ENCODE data around the gene COL4A2.

Gene COL4A2

DNA sequence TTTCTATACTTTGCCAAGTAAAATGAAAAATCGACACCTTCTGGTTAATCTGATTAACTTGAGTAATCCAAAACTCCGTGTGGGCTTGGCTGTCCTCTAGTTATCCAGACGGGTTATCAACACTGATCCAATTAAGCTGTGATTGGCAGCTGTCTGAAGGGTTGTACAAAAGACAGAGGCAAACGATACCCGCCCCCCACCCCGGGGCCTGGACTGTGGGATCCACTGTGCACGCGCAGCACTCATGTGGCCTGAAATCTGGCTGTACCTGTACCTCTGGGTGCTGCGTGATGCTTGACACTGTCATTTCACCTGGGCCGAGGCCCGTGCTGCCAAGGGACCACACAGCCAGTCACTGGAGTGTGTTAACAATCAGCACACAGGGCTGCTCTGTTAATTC, 53.5 kb downstream of the COL4A2 start:
- DNase-seq, result no peak

DNA sequence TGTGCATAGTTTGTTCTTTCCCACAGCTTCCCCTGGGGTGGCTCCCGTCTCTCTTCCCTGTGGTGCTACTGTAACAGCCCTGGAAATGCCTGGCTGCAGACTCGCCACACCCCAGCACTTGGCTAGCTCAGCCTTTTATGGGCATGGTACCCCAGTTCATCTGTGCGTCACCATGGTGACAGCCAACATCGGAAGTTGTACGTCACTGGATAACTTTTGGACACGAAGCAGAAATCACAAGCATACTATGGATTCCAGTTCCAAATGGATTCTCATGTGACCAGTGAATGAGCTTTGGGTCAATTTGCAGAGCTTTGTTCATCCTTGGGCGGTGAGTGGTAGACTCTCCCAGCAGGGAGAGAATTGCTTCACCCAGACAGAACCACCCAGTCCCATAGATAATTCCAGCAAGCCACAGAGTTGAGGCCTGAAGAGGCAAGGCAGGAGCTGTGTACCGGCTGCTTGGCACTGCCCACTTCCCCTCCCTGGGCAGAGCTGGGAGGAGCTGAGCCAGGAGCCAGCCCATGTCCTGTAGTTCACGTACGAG, 54.4 kb downstream of the COL4A2 start:
- DNase-seq, result no peak

DNA sequence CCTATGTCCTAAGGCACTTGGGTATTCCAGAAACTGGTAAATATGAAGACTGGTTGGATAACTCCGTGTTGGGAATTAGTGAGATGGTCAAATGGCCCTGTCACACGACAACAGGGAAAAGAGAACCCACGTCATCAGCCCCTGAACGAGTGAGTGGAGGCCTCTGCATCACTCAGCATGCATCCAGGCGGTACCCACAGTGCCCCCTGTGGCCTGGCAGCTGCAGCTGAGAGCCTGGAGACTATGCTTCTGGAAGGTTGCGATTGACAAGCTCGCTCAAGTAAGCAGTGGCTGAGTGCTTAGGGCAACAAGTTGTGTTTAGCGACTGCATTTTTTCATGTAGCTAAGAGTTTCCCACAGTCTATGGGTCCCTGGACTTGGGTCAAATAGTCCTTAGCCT, 55.9 kb downstream of the COL4A2 start:
- DNase-seq, result no peak

DNA sequence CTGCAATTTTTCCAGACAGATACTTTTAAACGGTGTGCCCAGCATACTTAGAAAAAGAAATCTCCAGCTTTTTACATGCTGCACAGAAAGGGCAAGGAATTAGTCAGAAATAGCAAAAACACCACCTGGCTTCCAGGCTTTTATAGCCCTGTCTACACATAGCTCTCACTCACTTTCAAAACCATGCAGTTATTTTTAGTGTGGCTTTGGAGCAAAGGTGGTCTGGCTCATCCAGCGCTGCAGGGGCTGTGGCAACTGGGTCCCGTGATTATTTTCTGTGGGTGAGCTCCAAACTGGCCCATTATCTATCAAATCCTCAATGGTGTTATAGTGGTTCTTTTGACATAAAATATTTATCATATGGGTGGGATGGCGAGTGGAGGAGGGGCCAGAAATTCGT, 57.0 kb downstream of the COL4A2 start:
- DNase-seq, result no peak

DNA sequence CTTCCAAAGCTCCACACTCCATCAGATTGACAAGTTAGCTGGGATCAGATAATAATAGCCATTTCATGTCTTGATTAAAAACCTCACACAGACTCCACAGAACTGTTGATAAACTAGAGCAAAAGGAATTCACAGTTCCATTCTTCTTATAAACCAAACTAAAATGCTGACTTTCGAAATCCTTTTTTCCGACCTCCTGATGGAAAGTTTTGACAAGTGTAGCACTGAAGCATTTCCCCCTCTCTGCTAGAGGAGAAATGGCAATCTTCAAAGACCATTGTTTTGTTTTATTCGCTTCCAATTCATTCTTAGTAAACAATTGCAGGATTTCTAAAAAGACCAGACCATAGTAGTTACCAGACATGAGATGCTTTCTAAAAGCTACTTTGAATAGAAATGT, 58.8 kb downstream of the COL4A2 start:
- no peak for DNase-seq

DNA sequence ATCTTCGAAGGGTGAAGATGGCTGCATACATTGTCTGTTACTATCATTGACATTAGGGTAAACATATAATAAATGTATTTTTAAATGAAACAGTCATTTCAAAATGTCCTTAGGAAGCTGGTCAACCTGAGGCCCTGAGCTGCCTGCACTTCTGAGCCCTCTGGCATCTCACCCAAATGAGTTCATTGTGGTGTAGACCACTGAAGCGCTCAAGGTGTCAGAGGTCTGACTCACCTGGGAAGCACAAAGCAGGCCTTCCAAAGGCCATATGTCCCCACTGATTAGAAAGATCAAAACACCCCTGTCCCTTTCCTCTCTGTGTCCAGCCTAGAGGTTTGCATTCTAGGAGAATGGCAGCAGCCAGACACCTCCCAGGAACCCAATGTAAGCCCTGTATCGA, 59.6 kb downstream of the COL4A2 start:
- no peak for DNase-seq

DNA sequence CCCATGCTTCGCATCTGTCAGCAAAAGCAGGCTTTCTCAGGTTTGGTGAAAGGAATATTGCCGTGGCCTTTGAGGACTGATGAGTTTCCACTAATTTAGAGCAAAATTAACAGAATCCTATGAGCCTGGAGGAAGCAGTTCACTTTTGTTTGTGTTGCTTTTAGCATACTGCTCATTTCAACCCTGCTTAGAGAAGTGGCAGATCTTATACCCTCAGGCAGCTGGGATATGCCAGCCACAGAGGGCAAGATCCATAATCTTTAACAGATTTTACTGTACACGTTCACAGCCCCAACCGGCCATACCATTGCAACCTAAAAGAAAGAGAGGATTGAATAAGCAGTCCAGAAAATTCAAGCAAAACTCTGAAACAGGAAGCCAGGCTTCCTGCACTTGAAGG, 60.5 kb downstream of the COL4A2 start:
- DNase-seq, result no peak

DNA sequence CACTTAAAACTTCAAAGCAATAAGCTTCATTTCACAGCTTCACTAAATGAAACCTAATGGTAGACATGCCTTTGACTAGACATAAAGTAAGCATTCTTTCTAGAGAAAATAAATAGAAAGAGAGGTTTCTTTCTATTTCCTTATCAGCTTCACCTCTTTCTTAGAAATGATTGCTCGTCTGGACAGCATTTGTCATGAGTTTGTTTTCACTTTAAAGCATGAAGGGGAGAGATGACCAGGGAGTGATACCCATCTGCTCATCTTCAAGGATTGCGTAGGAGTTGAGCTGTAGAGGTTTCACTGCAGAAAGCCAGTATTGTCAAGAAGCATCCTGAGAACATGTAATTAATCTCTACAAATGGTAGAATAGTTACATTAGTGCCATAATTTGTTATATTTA, 61.3 kb downstream of the COL4A2 start:
- no peak for DNase-seq

DNA sequence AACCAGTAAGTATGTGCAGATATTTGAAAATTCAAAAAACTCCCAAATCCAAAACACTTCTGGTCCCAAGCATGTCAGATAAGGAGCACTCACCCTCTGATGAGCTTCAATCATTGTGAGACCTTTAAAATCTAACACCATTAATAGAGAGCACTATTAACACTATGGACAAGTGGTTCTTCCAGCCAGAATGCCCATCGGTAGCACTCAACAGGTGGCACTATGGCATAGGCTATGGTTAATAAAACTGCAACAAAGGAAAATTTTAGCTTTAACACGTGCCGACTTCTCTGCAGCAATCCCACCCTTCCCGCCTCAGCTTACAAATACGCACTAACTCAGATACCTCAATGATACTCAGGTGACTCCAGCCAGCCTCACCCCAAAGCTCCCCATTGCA, 62.3 kb downstream of the COL4A2 start:
- DNase-seq, result no peak

DNA sequence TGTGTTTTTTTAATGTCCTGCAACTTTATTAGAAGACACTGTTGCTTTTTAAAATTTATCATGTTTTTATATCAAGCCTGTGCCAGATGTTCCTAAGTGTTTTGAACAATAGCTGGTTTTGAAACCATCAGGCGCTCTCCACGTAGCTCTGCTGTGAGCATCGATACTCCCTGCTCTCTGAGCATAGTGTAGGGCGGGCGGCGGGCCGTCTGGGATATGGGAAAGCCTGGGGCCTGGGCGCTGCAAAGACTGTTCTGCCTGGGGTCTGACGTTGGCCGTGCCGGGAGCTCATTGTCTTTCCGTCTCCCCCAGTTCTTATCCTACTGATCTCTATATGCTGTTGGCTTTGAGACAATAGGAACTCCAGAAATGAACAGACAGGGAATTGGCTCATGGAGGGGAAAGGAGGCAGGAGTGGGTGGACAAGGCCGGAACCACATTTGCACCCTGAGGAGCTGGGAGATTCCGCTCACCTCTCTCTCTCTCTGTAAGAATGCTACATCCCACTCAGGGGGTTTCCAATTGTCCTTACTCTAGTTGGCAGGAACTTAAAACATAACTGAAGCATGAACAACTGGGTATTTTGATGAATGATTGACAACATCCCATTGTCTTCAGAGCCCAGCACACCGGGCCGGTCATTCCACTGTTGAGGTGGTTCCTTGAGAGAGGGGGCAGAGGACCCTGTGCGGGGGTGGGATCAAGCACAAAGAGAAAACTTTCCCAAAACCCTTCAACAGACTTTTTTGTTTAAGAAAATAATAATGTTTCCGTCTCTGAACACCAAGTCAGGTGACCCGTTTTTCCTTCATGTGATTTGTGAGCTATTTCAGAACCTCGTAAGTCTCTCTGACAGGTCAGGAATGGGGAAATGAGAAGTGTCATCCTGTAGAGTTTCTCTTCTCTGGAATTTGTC, 64.7 kb downstream of the COL4A2 start:
- no peak for DNase-seq

DNA sequence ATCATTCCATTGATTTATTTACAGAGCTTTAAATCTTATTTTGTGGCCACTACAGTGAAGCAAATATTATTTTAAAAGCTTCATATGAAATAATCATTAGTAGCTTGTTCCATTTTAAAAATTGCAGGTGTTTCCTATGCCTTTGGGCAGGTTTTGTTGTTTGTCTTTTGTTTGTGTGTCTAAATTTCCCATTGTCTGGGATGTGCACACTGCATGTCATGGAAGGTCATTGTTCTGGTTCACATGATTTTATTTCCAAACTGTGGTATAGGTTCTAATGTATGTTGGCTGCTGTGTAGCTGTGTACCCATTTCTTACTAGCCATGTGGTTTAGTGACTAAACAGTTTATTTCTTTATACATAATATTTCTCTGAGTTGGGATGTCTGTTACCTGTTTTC, 65.6 kb downstream of the COL4A2 start:
- DNase-seq, result no peak

DNA sequence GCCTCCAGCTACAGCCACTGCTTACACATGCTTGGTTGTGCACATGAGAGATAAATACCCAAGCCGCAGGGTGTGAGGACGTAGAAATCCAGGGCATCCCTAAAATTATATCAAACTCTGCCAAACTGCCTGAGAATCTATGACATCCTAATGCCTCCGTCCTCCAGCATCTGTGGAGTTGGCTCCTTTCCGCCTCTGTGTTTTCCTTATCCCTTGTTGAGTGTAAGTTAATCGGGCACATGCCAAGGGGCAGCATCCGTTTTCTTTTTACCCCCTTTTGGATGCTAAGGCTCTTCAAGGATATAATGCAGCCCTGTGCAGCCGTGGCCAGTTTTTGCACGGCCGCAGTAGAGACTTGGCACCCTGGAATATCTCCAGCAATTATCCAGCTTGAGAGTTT, 66.5 kb downstream of the COL4A2 start:
- no peak for DNase-seq

DNA sequence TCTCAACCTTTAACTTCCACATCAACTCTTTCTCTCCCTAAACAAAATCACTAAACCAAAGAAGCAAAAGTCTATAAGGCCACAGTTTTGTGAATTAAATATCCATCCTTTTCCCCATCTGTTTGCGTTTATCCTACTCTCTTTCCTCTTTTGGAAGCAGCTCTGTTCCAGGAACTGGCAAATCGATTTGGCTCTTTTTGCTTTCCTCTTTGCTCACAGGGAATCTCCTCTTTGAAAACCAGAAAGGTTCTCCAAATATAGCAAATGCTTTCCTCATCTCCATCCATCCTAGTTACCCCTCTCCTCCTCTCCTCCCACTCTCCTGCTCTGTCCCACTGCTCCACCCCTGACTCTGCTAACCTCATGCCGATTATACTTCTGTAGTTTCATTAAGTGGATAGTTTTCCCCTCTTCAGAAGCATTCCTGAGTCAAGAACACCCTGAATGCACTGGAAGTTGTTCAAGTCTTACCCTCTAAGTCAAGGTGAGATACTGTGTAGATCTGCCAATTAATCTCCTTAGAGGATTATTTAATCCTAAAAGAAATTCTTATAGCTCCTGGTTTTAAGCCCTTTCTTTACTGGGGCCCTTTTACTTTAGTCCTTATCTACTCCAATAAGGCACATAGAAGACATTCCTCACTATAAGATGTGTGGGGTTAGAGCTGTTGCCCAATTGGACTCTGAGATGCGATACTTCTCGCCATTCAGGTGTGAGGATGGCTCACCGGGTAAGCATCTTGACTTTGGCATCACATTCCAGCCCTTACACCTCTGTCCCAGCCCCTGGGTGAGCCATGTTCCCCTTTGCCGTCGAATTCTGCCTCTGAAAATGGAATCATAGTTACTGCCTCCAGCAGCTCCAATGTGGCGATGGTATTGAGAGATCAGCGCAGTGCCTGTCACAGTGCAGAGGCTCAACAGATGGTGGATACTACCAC, 67.6 kb downstream of the COL4A2 start:
- no peak for DNase-seq

DNA sequence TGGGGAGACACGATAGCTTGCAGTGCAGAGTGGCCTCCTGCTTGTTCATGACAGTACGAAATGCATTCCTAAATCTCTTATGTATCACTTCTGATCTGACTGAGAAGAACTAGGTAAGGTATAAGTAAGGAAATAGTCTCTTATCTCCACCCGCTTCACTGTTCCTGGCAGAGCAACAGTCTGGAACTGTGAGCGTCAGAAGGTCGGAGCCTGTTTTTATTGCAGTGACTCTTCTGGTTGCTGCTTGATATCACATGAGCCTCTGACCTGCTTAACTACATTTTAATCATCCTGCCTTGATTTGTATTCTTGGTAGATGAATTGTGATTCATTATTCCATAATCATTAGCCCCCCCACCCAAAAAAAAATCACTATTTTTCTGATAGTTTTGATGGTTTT, 69.0 kb downstream of the COL4A2 start:
- DNase-seq, result no peak

DNA sequence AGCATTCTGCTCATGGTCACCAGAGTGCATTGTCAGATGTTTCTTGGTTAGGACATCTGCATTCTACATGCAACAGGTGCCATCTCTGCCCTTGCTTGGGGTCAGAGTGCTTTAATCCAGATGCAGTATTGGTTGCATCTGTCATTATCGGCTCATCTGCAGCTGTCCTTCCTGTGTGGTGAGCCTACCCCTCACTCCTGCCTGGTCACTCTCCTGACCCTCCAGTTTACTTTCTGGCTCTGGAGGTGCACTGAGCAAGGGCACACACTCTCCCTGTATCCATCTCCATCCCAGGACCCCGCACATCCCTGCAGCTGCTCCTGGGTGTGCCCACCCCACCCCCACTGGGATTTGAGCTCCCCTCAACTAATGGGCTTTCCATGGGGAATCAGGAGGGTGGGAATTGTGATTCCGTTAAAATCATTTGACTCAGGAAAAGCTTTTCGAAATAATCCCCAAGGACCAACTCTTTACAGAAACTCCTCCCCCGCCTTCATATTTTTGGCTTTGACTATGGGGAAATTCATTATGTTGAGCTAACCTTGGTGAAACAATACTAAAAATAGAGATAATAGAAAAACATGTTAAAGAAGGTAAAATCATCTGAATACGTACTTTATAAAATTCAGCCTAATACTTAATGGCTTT, 70.2 kb downstream of the COL4A2 start:
- DNase-seq, result no peak

DNA sequence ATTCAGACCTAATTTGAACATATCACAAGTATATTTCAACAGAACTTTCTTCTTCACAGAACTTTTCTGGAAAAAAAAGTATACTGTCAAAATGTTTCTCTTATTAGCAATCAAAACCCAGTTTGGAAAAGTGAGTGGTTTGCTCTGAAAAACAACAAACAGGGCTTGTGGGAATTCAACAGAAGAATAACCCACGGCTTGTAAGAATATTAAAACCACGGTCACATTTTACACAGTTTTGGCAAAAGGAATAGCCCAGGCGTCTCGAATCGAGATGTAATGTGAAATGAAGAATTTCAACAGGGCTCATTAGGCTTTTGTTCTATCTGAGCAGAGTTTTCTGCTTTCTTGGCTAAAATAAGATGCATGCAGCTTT, 70.7 kb downstream of the COL4A2 start:
- DNase-seq, result no peak

DNA sequence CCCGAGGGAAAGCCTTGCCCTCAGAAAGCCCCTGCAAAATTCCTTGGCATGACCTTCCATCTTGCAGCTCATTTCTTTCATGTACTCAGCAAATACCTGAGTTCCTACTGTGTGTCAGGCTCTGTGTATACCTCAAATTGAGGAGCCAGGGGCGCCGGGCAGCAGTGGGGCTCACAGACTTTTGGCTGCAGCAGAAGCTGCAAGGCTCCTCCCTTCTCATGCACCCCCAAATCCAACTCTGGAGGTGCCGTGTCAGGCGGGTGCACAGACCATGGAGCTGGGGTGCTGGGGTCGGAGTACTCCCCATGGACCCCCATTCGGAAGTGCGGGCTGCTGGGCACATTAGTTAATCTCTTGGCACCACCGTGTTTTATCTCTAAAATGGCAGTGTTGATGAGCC, 72.3 kb downstream of the COL4A2 start:
- no peak for DNase-seq

DNA sequence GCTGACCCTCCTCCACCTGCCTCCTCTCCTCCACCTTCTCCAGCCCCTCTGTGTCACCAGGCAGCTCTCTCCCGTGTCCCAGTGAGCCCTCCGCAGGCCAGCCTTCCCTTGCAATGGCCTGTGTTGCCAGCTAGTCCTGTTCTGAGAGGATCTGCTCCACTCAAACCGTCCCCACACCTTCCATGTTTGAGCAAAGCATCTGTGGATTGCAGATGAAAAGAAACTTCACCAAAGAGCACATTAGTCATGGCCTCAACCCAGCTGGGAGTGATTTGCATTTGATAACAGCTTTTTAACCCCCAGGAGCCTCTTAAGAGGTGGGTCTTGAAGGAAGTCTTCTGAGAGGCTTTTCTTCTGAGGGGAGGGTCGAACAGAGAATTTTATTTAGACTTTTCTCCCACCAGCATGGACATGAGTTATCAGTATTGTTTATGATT, 72.8 kb downstream of the COL4A2 start:
- DNase-seq, result no peak

DNA sequence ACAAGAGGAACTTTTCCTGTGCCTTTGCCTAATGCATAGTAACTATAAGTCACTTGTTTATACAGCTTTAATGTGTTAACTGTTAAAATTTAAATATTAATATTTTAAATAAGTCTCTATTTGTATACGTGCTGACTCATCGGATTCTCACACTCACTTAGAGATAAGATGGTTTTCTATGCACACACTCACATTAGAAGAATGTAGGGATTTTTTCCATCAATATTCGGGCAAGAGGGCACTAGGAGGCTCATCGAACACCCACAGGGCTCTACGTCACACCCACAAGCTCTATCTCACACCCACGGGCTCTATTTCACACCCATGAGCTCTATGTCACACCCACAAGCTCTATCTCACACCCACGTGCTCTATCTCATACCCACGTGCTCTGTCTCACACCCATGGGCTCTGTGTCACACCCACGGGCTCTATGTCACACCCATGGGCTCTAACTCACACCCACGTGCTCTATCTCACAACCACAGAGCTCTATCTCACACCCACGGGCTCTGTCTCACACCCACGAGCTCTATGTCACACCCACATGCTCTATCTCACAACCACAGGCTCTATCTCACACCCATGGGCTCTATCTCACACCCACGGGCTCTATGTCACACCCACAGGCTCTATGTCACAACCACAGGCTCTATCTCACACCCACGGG, 73.4 kb downstream of the COL4A2 start:
- no peak for DNase-seq

DNA sequence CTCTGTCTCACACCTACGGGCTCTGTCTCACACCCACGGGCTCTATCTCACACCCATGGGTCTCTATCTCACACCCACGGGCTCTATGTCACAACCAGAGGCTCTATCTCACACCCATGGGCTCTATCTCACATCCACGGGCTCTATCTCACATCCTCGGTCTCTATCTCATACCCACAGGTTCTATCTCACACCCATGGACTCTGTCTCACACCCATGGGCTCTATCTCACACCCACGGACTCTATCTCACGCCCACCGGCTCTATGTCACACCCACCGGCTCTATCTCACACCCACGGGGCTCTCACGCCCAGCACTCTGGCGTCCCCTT, 73.9 kb downstream of the COL4A2 start:
- no peak for DNase-seq

DNA sequence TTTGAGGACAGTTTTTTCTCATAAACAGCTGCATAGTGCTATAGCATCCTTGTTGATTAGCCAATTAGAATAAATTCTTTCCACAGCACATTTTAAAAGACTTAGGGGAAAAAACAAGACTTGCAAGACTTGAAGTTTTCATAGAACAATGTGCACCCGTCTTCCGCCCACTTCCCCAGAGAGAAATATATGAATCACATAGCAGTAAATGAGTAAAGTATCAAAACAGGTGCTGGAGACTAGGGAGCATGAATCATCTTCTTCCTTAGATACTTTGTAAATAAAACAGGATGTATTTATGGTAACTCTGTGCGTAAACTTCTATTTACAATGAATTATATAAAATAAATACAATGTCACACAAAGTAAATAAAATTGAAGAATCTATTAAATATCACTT, 75.1 kb downstream of the COL4A2 start:
- no peak for DNase-seq

DNA sequence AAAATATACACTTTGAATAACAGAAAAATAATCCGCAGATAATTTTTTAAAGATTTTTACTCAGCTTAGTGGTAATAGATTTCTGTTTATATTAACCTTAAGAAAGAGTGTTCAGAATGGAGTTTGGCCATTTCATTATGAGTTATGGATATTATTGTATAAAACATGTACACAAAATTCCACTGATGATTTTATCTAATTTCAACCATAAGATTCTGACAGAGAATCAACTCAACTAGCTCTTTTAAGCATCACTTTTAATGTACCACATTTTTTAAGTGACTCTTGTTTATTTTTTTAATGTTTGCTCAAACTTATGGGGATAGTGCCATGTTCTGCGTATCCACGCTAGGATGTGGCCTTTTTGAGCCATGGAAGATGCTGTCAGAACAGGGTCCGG, 75.7 kb downstream of the COL4A2 start:
- DNase-seq, result no peak
